ENCODE results near the gene CCDC117.

The CCDC117 gene

DNA sequence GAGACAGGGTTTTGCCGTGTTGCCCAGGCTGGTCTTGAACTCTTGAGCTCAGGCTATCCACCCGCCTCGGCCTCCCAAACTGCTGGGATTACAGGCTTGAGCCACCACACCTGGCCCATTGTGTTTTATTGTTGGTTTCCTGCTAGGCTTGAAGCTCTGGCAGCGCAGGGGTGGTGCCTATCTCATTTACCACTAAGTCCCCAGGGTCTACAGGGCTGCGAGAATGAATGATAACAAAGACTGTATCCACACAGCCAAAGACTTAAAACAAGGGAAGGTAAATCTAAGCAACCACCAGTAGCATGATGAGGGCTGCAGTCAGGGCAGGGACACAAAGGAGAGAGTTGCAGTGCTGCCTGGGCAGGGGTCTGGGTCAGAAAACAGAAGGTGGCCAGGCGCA is 65.1 kb downstream of the CCDC117 start:
- no peak for DNase-seq
- H3K9me3 Mint-ChIP-seq: no peaks in the 10 kb centered on the region
- H3K36me3 Mint-ChIP-seq (ENCODE audit: low read depth): no peaks in the 10 kb centered on the region
- H3K4me1 Mint-ChIP-seq: peaks cover 6% of the 10 kb centered on the region
- peak overlapping the region; percentile 82 for H3K27ac Mint-ChIP-seq
- TF ChIP-seq, protein P1, sequence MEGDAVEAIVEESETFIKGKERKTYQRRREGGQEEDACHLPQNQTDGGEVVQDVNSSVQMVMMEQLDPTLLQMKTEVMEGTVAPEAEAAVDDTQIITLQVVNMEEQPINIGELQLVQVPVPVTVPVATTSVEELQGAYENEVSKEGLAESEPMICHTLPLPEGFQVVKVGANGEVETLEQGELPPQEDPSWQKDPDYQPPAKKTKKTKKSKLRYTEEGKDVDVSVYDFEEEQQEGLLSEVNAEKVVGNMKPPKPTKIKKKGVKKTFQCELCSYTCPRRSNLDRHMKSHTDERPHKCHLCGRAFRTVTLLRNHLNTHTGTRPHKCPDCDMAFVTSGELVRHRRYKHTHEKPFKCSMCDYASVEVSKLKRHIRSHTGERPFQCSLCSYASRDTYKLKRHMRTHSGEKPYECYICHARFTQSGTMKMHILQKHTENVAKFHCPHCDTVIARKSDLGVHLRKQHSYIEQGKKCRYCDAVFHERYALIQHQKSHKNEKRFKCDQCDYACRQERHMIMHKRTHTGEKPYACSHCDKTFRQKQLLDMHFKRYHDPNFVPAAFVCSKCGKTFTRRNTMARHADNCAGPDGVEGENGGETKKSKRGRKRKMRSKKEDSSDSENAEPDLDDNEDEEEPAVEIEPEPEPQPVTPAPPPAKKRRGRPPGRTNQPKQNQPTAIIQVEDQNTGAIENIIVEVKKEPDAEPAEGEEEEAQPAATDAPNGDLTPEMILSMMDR (IDR thresholded peaks at IDR 0.05): no peak
- H3K27me3 Mint-ChIP-seq (ENCODE audit: low read depth, poor library complexity): no peaks in the 10 kb centered on the region
- no peak overlapping the region for H3K4me3 Mint-ChIP-seq

All from nephron progenitor cell (in vitro differentiated cells).